HL-60/S4 treated with phorbol 12-myristate 13-acetate at 8.2 ng/mL for 4 days and 3 days (cell line): Measurements from ENCODE around the gene CEP112.
"Not testable (repeated sequence)": the region's sequence is repeated elsewhere in the genome, so short reads cannot be mapped to it uniquely, and the experiment has no call there.

Experiments used
- in situ Hi-C: fragments of 300-500 bp; cut with MboI; formaldehyde crosslinking; loops from 2 replicates; pipeline ENCODE4 v1.15.0; 2022; ENCODE audit warnings: low sequenced_read_pairs

The CEP112 gene

DNA sequence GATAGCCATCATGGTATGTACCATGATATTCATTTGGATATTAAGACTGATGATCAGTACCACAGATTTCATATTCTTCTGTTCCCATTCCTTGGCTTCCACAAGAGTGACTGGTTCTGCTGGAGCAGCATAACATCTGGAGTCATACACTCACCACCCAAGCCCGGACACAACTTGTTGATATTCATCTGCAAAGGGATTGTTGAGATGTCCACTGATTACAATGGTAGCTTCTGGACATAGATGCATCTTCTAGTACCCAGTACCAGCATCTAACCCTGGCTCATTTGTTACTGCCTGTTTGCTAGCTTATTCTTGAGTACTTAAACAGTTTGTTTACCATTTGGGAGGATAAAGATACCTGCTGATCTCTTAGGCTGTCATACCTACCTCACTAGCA, 394.8 kb downstream of the CEP112 start:
- in situ Hi-C loops = no loop called here

DNA sequence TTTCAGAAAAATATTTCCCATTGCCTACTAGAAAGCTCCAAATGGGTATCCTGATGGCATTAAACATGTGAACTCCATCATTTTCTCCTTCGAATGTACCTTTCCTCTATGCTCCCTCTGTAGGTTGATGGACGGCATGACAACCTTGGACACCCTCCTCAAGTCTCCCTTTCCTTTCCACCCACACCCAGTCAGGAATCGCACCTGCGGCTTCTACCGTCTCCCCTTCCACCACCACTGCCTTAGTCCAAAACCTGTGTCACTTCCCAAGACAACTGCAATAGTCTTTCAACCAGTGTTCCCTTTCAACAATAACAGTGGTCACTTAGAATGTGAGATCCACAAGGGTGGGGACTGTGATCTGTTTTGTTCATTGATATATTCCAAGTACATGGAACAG, 397.4 kb downstream of the CEP112 start:
- in situ Hi-C loops = no loop called here

DNA sequence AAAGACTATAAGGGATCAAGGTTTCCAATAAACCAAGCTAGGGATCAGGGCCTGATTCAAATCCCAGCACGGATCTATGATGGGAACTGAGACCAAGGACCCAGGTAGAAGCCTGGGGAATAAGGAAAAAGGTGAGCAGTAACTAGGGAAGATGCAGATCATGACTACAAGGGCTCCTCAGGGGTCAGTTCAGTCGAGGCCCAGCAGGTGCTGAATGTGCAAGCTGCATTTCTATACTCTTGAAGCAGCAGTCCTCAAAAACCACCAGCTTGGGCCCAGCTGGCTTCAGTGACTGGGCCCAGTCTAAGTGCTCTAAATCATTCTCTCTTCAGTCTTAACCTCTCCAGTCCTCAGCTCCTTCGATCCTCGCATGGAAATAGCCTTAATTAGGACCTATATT, 401.7 kb downstream of the CEP112 start:
- in situ Hi-C loops = no loop called here

DNA sequence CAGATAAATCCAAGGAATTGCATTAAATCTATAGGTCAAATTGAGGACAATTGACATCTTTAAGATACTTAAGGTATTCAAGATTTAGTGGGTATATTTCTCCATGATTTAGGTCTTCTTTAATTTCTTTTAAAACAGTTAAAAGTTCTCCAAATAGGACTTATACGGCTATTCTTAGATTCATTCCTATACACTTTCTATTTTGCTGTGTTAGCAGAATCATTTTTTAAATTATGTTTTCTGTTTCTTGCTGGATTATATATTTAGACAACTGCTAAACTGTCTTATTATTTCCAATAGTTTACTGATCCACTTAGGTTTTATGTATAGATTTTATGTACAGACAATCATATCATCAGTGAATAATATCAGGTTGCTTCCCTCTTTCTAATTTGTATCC, 404.4 kb downstream of the CEP112 start:
- in situ Hi-C loops = no loop called here

DNA sequence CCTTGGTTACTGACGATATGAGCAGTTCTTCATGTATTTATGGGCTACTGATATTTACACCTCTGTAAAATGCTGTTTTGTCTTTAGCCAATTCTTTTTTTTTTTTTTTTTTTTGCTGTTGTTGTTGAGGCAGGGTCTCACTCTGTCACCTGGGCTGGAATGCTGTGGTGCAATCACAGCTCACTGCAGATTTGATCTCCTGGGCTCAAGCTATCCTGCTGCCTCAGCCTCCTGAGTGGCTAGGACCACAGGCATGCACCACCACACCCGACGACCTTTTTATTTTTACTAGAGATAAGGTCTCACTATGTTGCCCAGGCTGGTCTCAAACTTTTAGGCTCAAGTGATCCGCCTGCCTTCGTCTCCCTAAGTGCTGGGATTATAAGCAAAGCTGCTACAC, 405.5 kb downstream of the CEP112 start:
- in situ Hi-C loops = no loop called here

DNA sequence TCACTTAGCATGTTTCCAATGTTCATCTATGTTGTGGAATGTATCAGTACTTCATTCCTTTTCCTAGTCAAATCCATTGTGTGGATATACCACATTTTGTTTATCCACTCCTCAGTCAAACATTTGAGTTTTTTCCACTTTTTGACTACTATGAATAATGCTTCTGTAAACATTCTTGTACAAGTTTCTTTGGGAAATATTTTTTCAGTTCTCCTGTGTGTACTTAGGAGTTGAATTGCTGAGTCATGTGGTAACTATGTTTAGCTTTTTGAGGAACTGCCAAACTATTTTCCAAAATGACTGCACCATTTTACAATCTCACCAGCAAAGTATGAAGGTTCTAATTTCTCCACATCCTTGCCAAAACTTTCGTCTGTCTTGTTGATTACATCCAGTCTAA, 406.8 kb downstream of the CEP112 start:
- in situ Hi-C loops = no loop called here

DNA sequence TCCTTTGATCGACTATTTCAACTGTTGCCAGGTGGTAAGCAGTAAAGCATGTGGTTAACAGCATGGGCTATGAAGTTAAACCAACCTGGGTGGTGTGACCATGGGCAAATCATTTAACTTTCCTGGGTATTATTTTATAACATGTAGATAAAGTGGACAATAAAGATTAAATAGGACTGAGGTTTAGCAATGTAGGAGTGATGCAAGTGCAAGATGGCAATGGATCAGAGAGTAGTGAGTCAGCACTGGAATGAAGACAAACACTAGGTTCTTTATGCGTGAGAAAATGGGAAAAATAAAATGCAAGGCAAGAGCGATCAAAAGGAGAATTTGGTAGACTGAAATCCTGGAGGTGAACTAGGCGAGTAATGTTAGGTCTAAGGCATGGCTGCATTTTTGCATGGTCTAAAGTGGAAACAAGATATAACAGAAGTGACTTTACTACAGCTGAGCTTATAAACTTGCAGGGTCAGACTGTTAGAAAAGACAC, 408.0 kb downstream of the CEP112 start:
- in situ Hi-C loops = no loop called here

DNA sequence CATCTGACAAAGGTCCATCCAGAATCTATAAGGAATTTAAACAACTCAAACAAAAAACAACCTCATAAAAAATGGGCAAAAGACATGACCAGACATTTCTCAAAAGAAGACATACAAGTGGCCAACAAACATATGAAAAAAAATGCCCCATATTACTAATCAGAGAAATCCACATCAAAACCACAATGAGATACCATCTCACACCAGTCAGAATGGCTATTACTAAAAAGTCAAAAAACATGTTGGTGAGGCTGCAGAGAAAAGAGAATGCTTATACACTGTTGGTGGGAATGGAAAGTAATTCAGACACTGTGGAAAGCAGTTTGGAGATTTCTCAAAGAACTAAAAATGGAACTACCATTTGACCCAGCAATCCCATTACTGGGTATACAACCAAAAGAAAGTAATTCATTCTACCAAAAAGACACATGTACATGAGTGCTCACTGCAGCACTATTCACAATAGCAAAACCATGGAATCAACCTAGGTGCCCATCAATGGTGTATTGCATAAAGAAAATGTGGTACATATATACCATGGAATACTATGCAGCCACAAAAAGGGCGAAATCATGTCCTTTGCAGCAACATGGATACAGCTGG, 409.7 kb downstream of the CEP112 start:
- in situ Hi-C loops = not testable (repeated sequence)

DNA sequence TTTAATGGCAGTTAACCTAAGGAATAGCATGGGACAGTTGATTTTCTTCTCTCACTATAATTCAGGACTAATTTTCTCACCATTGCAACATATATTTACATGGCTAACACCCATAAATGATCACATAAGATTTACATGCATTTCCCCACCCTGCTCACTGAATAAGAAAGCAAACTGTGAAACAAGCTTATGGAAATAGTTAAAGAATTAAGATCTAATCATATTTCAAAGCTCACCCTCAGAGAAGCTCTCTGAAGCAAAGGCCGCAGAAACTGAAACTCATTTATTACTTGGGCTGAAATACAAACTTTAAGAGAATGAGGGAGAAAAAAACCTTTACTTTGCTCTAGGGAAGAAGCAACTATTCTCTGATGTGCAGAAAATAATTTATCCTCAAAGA, 411.8 kb downstream of the CEP112 start:
- in situ Hi-C loops = no loop called here

DNA sequence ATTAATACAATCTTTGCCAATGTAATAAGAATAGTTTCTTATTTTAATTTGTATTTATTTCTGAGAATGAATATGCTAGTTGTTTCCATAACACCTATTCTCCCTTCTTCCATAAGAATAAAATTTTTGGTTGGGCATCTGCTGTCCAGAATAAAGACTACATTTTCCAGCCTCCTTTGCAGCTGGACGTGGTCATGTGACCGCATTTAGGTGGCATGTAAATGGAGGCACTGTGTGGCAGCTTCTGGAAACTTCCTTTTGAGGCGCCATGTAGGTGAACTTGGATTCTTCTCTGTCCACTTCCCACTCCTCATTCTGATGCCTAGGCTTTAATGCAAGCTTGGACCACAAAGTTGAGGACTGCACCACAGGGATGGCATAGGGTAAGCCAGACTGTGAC, 415.0 kb downstream of the CEP112 start:
- in situ Hi-C loops = no loop called here

DNA sequence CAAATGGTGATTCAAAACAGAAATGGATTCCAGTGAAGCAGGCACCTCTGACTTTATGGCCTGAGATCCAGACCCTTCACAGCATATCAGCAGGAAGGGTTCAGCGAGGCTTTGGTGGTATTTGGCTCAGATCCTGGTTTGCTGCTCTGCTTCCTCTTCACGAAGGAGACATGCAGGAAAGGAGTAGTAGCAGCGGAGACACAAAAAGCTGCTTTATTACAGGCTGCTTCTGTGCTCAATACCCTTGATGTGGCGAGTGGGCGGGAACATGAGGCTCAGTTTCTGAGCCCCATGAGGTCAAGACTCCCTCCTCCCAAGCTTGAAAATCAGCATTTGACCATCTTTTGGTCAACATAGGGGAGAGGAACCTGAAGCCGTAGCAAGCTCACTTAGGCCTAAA, 417.1 kb downstream of the CEP112 start:
- in situ Hi-C loops = no loop called here

DNA sequence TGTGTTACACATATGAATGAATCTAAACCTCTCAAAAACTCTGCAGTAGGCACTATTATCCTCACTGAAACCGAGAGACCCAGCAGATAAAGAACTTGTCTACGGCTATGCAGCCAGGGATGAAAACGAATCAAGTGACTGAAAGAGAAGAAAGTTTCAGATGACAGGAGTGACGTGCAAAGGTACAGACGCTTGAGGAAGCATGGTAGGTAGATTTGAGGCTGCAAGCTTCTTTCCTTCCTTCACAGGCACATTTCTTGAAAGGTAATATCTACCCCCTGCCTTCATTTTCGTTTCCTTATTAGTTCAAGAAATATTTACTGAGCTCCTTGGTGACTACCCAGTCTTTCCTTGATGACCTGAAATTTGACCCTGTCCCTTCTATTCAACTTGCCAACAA, 418.9 kb downstream of the CEP112 start:
- in situ Hi-C loops = no loop called here

DNA sequence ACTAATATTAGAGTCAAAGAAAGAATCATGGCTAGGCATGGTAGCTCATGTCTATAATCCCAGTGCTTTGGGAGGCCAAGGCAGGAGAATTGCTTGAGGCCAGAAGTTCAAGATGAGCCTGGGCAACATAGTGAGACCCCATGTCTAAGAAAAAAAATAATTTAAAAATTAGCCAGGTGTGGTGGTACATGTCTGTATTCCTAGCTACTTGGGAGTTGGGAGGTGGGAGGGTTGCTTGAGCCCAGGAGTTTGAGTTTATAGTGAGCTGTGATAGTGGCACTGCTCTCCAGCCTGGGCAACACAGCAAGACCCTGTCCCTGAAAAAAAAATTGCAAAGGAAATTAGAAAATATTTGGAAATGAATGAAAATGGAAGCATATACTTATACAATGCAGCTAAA, 420.2 kb downstream of the CEP112 start:
- in situ Hi-C loops = no loop called here

DNA sequence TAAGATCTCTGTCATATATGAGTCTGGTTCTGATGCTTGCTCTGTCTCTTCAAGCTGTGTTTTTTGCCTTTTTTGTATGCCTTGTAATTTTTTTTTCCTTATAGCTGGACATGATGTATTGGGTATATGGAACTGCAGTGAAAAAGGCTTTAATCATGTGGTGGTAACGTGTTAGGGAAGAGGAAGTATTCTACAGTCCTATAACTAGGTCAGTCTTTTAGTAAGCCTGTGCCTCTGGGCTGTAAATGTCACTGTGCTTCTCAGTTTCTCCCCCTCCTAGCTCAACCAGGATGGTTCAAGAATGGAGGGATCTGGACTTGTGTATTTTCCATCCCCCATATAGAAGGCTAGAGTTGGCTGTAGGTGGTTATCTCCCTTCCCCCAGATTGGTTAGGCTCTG, 428.1 kb downstream of the CEP112 start:
- in situ Hi-C loops = no loop called here

DNA sequence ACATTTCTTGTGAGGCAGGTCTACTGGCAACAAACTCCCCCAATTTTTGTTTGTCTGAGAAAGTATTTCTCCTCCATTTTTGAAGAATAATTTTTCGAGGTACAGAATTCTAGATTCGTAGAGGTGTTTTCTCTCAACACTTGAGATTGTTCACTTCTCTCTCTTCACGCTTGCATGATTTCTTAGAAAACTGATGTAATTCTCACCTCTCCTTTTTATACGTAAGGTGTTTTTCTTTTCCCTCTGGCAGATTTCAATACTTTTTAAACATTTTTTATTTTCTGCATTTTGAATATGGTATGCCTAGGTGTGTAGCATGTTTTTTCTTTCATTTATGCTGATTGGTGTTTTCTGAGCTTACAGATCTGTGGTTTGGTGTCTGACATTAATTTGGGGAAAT, 429.0 kb downstream of the CEP112 start:
- in situ Hi-C loops = no loop called here

DNA sequence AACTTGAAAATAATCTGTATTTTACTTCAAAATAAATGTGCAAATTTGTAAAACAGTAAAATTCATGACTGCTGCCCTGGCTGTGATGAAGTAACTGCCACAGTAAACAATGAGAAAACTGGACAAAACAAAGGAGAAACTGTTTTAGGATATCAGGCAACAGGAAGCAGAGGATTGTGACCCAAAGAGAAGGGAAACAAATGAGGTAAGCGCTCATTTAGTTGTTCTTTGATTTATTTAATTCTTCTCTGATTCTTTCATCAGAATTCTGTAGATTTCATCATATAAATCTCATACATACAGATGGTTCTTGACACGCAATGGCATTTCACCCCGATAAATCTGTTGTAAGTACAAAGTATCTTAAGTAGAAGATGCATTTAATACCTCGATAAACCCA, 432.4 kb downstream of the CEP112 start:
- in situ Hi-C loops = no loop called here

DNA sequence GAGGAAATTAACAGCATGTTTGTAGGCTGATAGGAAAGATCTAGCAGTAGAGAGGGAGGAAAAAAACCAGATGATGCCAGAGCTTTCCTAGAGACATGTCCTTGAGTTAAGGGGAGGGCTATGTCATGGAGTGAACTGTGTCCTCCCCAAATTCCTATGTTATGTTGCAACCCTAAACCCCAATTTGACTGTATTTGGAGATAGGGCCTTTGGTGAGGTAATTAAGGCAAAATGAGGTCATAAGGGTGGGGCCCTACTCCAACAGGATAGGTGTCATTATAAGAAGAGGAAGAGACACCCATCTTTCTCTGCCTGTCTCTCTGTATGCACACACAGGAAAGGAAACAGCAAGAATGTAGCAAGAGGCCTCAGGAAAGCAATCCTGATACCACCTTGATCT, 435.2 kb downstream of the CEP112 start:
- in situ Hi-C loops = no loop called here

DNA sequence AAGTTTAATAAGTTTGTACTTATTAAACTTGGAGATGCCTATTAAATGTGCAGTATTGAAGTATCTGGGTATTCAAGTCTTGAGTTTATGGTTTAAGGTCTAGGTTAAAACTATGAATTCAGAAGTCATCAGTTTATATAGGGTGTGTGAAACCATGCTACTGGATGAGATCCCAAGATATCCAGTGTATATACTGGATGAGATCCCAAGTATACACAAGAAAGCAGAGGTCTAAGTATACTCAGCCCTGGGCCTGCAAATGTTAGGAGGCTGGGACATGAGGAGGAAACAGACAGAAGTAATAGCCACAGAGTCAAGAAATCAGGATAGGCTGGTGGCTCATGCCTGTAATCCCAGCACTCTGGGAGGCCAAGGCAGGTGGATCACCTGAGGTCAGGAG, 436.1 kb downstream of the CEP112 start:
- in situ Hi-C loops = no loop called here

DNA sequence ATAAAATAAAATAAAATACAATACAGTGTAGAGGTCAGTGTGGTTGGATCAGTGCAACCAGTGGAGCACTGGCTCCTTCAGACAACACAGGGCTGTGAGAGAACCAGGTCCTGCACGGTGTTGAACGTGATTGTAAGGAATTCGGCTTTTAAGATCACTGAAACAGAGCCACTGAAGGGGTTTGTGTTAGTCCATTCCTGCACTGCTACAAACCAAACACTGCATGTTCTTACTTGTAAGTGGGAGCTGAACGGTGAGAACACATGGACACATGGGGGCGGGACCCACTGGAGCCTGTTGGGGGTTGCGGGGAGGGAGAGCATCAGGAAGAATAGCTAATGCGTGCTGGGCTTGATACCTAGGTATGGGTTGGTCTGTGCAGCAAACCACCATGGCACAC, 437.3 kb downstream of the CEP112 start:
- in situ Hi-C loops = no loop called here

DNA sequence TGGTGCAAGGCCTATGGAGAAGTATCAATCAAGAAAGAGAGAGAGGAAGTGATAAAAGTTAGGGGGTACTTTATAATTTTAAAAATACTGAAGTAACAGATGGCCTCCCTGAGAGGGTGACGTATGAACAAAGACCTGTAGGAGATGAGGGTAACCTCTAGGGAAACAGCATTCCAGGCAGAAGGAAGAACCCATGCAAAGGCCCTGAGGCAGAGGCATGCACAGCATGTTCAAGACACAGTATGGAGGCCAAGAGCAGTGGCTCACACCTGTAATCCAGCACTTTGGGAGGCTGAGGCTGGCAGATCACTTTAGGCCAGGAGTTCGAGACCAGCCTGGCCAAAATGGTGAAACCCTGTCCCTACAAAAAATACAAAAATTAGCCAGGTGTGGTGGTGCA, 437.9 kb downstream of the CEP112 start:
- in situ Hi-C loops = no loop called here

DNA sequence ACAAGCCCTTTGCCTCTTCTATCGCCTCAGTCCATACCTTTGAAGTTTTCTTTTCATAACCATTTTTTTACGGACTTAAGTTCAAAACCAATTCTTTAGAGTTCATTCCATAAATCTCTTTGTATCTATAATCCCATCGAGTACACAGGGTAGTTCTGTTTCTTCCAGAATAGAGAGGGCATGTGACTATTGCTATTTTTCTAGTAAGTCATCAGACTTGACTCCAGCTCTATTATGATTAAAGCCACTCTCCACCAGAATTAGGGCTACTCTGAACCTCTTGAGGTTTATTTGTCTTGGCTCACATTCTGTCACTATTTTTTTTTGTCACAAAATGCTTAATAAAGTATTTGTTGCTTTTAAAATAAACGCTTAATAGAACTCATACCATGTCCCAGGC, 438.6 kb downstream of the CEP112 start:
- in situ Hi-C loops = no loop called here

DNA sequence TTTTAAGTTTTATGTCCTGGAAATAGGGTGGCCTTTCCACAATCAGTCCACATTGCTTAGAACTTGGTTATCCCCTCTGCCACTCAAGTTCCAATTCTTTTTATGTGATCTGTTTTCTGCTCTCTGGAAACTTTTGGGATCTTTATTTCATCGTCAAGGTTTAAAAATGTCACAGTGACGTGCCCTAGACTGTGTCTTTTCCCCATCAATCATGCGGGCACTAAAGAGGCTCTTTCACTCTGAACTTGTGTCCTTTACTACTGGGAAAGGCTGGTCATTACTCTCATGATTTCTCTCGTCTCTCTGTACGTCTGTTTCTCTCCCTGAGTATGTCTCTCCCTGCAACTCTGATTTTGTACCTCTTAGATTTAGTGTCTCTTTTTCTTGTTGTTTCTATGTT, 440.7 kb downstream of the CEP112 start:
- in situ Hi-C loops = no loop called here

DNA sequence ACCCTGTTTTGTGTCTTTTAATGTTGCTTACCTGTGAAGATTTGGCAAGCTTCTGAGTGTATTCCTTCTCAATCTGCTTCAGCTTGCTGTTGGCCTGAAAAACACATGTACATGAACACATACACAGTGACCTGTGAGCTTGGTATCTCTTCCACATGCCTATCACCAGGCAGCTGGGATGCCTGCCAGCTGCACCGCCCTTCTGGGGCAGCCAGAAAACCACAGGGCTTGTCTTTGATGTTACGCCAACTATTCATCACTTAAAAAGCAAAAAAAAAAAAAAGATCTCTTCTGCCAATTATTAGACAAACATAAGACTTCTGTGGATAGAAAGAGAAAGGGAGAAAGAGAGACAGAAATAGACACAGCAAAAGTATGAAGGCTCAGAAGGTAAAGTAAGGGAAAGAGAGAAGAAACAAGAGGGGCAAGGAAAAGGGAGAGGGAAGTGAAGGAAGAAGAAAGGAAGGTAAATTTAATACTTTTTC, 441.3 kb downstream of the CEP112 start:
- in situ Hi-C loops = no loop called here
